Esophagus muscularis mucosa (tissue), 3 donors: ENCODE results near the gene KDSR.

Source experiments
- POLR2A ChIP-seq: fragments of 450-650 bp; IDR thresholded peaks from one replicate; pipeline ENCODE4 v1.6.1; 2017; ENCODE audit warnings: antibody characterized with exemption, moderate library complexity, mild to moderate bottlenecking, low read depth
- TF ChIP-seq, protein P1 (sequence below), 3 experiments: fragments of 200-600 bp in 2 of 3; fragments of 450-650 bp in 1 of 3; sonication (generic) in 2 of 3; IDR thresholded peaks; one replicate each; pipeline ENCODE4 v1.5.1; 2017 to 2019; ENCODE audit warnings: antibody characterized with exemption in 3 of 3, mild to moderate bottlenecking in 2 of 3, moderate library complexity in 1 of 3

DNA sequence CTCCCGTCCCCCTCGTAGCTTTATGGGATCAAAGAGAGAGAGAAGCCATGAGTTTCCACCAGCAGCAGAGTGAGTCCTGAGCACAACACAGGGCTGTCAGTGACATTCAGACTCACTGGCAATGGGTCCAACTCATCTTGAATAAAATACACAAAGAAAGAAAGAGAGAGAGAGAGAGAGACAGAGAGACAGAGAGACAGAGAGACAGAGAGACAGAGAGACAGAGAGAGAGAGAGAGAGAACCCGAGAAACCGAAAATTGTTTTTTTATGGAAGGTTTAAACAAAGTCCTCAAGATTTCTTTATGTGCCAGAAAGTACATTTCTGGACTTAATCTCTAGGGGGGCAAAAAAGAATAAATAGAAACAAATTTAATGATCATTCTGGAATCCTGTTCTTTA is 35.9 kb downstream of the KDSR start:
- no peak for TF ChIP-seq POLR2A
- TF ChIP-seq, protein P1, sequence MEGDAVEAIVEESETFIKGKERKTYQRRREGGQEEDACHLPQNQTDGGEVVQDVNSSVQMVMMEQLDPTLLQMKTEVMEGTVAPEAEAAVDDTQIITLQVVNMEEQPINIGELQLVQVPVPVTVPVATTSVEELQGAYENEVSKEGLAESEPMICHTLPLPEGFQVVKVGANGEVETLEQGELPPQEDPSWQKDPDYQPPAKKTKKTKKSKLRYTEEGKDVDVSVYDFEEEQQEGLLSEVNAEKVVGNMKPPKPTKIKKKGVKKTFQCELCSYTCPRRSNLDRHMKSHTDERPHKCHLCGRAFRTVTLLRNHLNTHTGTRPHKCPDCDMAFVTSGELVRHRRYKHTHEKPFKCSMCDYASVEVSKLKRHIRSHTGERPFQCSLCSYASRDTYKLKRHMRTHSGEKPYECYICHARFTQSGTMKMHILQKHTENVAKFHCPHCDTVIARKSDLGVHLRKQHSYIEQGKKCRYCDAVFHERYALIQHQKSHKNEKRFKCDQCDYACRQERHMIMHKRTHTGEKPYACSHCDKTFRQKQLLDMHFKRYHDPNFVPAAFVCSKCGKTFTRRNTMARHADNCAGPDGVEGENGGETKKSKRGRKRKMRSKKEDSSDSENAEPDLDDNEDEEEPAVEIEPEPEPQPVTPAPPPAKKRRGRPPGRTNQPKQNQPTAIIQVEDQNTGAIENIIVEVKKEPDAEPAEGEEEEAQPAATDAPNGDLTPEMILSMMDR (IDR thresholded peaks at IDR 0.05), result no peak
